H1 (cell line): ENCODE results near the gene TAS2R1. TPM values are rescaled to one million over a fixed set of nuclear protein-coding genes. Genes with fewer than 3 reads are reported as not detected.

Experiments used
- CTCF ChIA-PET: fragments of 300-600 bp; sonication (Branson Sonifier 250); formaldehyde crosslinking; loops from one replicate; lab custom pipeline; 2021; ENCODE audit not compliant: partially characterized antibody; lab: Charles Lee
- POLR2A ChIA-PET: fragments of 300-600 bp; sonication (Branson Sonifier 250); formaldehyde crosslinking; loops from one replicate; lab custom pipeline; 2021; ENCODE audit warnings: inconsistent platforms; ENCODE audit not compliant: partially characterized antibody; lab: Charles Lee
- DNase-seq, 2 experiments: peaks; one replicate each; pipeline versions ENCODE4 v3.0.0 to v3.0.0-alpha.2; 2010 to 2022; ENCODE audit warnings: low spot score in 2 of 2, low read depth in 1 of 2, mixed read lengths in 1 of 2
- FAIRE-seq: peaks from 2 replicates; lab custom pipeline; 2011; peaks lifted over from hg19 to GRCh38; lab: Jason Lieb, UNC
- H2AFZ ChIP-seq: 2 replicates; pipeline ENCODE4 v1.8.1; 2012; ENCODE audit warnings: low read length, inconsistent platforms
- H2AK5ac ChIP-seq: 2 replicates; pipeline ENCODE4 v1.6.1; 2013; ENCODE audit warnings: low read depth, low read length
- H2BK120ac ChIP-seq: replicated peaks from 2 replicates; pipeline ENCODE3; 2013; ENCODE audit warnings: low read depth, low read length, inconsistent platforms
- H2BK12ac ChIP-seq: 2 replicates; pipeline ENCODE4 v1.6.1; 2013; ENCODE audit warnings: low read depth, low read length
- H2BK15ac ChIP-seq: 2 replicates; pipeline ENCODE4 v1.6.1; 2013; ENCODE audit warnings: low read length
- H2BK20ac ChIP-seq: 2 replicates; pipeline ENCODE4 v1.6.1; 2013; ENCODE audit warnings: low read length
- H2BK5ac ChIP-seq: 2 replicates; pipeline ENCODE4 v1.6.1; 2013; ENCODE audit warnings: low read depth, low read length
- H3K14ac ChIP-seq: 2 replicates; pipeline ENCODE4 v1.6.1; 2013; ENCODE audit warnings: inconsistent platforms; ENCODE audit not compliant: insufficient read length
- H3K18ac ChIP-seq: 2 replicates; pipeline ENCODE4 v1.6.1; 2013; ENCODE audit warnings: low read length; ENCODE audit errors: extremely low read depth
- H3K23ac ChIP-seq: 2 replicates; pipeline ENCODE4 v1.6.1; 2013; ENCODE audit warnings: inconsistent platforms; ENCODE audit not compliant: insufficient read length
- H3K23me2 ChIP-seq: 2 replicates; pipeline ENCODE4 v1.6.1; 2013; ENCODE audit warnings: low read depth, low read length
- H3K27ac ChIP-seq: 2 replicates; pipeline ENCODE4 v1.6.1; 2011; ENCODE audit warnings: low read depth, low read length, inconsistent platforms
- H3K27me3 ChIP-seq, 4 experiments: replicated peaks in 1 of 4; 1 replicate in 1 of 4; 2 replicates in 3 of 4; pipeline versions ENCODE4 v1.6.1 to v1.8.1; 2011 to 2013; ENCODE audit warnings: low read length in 3 of 4, mild to moderate bottlenecking in 3 of 4, inconsistent platforms in 2 of 4, mixed read lengths in 2 of 4, moderate library complexity in 1 of 4; ENCODE audit not compliant: control insufficient read depth in 3 of 4, insufficient read depth in 3 of 4; ENCODE audit errors: extremely low read depth in 1 of 4
- H3K36me3 ChIP-seq, 4 experiments: 2 replicates each; pipeline versions ENCODE4 v1.6.1 to v1.8.1; 2011 to 2013; ENCODE audit warnings: mild to moderate bottlenecking in 4 of 4, low read length in 3 of 4, moderate library complexity in 2 of 4, control low read depth in 1 of 4, inconsistent platforms in 1 of 4; ENCODE audit not compliant: insufficient read depth in 4 of 4, control insufficient read depth in 2 of 4
- H3K4ac ChIP-seq: replicated peaks from 2 replicates; pipeline ENCODE3; 2013; ENCODE audit warnings: low read length, low read depth, mixed read lengths, inconsistent platforms; ENCODE audit not compliant: insufficient read length
- H3K4me1 ChIP-seq, 4 experiments: replicated peaks in 1 of 4; 1 replicate in 1 of 4; 2 replicates in 3 of 4; pipeline versions ENCODE4 v1.6.1 to v1.8.1; 2011 to 2013; ENCODE audit warnings: low read length in 3 of 4, inconsistent platforms in 2 of 4, mixed read lengths in 1 of 4; ENCODE audit not compliant: insufficient read depth in 4 of 4, control insufficient read depth in 3 of 4
- H3K4me2 ChIP-seq, 2 experiments: 2 replicates each; pipeline versions ENCODE4 v1.6.1 to v1.8.1; 2011 to 2013; ENCODE audit warnings: low read depth in 2 of 2, low read length in 2 of 2, control low read depth in 1 of 2, inconsistent platforms in 1 of 2, mild to moderate bottlenecking in 1 of 2; ENCODE audit not compliant: insufficient read depth in 1 of 2
- H3K4me3 ChIP-seq, 4 experiments: fragments of 200-600, 300-600 bp in 1 of 4; sonication (generic), shearing (Covaris generic), sonication (Bioruptor Twin) in 1 of 4; 2 replicates each; pipeline versions ENCODE4 v1.5.1 to v1.8.1; 2011 to 2016; ENCODE audit warnings: low read length in 4 of 4, low read depth in 3 of 4, control low read depth in 2 of 4, inconsistent platforms in 2 of 4, mild to moderate bottlenecking in 2 of 4, mixed read lengths in 1 of 4, moderate library complexity in 1 of 4; ENCODE audit not compliant: insufficient read depth in 2 of 4; ENCODE audit errors: extremely low read depth in 1 of 4
- H3K56ac ChIP-seq: replicated peaks from 2 replicates; pipeline ENCODE3; 2013; ENCODE audit warnings: low read depth, mild to moderate bottlenecking, mixed read lengths, low read length, inconsistent platforms; ENCODE audit not compliant: insufficient read length
- H3K79me1 ChIP-seq: 2 replicates; pipeline ENCODE4 v1.6.1; 2013; ENCODE audit warnings: low read depth, low read length, control low read depth
- H3K79me2 ChIP-seq, 2 experiments: 2 replicates each; pipeline versions ENCODE4 v1.6.1 to v1.8.1; 2012 to 2013; ENCODE audit warnings: low read length in 2 of 2, mild to moderate bottlenecking in 2 of 2, inconsistent platforms in 1 of 2; ENCODE audit not compliant: insufficient read depth in 2 of 2, control insufficient read depth in 1 of 2
- H3K9ac ChIP-seq, 4 experiments: replicated peaks in 1 of 4; 1 replicate in 1 of 4; 2 replicates in 3 of 4; pipeline versions ENCODE4 v1.6.1 to v1.8.1; 2011 to 2013; ENCODE audit warnings: low read depth in 3 of 4, low read length in 3 of 4, control low read depth in 2 of 4, mild to moderate bottlenecking in 2 of 4, moderate library complexity in 2 of 4, inconsistent platforms in 1 of 4; ENCODE audit errors: extremely low read depth in 1 of 4
- H3K9me3 ChIP-seq, 2 experiments: 2 replicates each; pipeline versions ENCODE4 v1.6.1 to v1.8.1; 2012 to 2013; ENCODE audit warnings: mild to moderate bottlenecking in 2 of 2, moderate library complexity in 2 of 2, control low read depth in 1 of 2, inconsistent platforms in 1 of 2, low read depth in 1 of 2, low read length in 1 of 2, mixed read lengths in 1 of 2; ENCODE audit not compliant: insufficient read depth in 2 of 2
- H4K20me1 ChIP-seq, 2 experiments: replicated peaks in 1 of 2; 2 replicates each; pipeline versions ENCODE3 to v1.8.1; 2011 to 2013; ENCODE audit warnings: inconsistent platforms in 2 of 2, low read length in 2 of 2, mild to moderate bottlenecking in 1 of 2; ENCODE audit not compliant: insufficient read depth in 2 of 2, control insufficient read depth in 1 of 2
- H4K5ac ChIP-seq: 2 replicates; pipeline ENCODE4 v1.6.1; 2013; ENCODE audit warnings: low read length, low read depth, mixed read lengths, inconsistent platforms; ENCODE audit not compliant: insufficient read length
- H4K8ac ChIP-seq: 2 replicates; pipeline ENCODE4 v1.8.0; 2013; ENCODE audit warnings: mild to moderate bottlenecking, moderate library complexity, low read length, inconsistent platforms; ENCODE audit not compliant: insufficient read depth; ENCODE audit errors: extremely low read depth
- H4K91ac ChIP-seq: replicated peaks from 2 replicates; pipeline ENCODE3; 2013; ENCODE audit warnings: low read length, mixed read lengths, inconsistent platforms; ENCODE audit not compliant: insufficient read length
- ASH2L ChIP-seq: fragments of 200-600, 300-600 bp; sonication (generic); IDR thresholded peaks from one replicate; pipeline ENCODE4 v1.7.1; 2017; ENCODE audit warnings: low read length
- ATF3 ChIP-seq: IDR thresholded peaks from 2 replicates; pipeline ENCODE4 v1.6.1; 2011; ENCODE audit warnings: low read depth, mild to moderate bottlenecking, low read length; ENCODE audit not compliant: insufficient read depth
- CREB1 ChIP-seq: IDR thresholded peaks from 2 replicates; pipeline ENCODE4 v1.6.1; 2012; ENCODE audit warnings: inconsistent platforms
- KDM1A ChIP-seq: fragments of 200-600, 300-600 bp; sonication (generic); IDR thresholded peaks from 2 replicates; pipeline ENCODE4 v1.7.1; 2016; ENCODE audit warnings: mild to moderate bottlenecking, low read length, borderline replicate concordance
- NANOG ChIP-seq: IDR thresholded peaks from 2 replicates; pipeline ENCODE4 v1.6.1; 2011; ENCODE audit warnings: low read length, low read depth, mild to moderate bottlenecking, inconsistent platforms; ENCODE audit not compliant: insufficient read depth, poor library complexity, severe bottlenecking
- PHF8 ChIP-seq: fragments of 200-600 bp; sonication (generic); conservative IDR thresholded peaks from 2 replicates; pipeline ENCODE4 v1.7.1; 2012; ENCODE audit warnings: low read depth, mild to moderate bottlenecking, inconsistent platforms, low read length, moderate library complexity
- POLR2A ChIP-seq, 2 experiments: IDR thresholded peaks; 1 replicate in 1 of 2; 2 replicates in 1 of 2; pipeline ENCODE4 v1.6.1; 2011; ENCODE audit warnings: low read depth in 2 of 2, low read length in 2 of 2, mild to moderate bottlenecking in 2 of 2; ENCODE audit errors: control extremely low read depth in 1 of 2
- POLR2AphosphoS5 ChIP-seq: IDR thresholded peaks from 2 replicates; pipeline ENCODE4 v1.6.1; 2011; ENCODE audit warnings: low read depth, low read length
- RFX5 ChIP-seq: IDR thresholded peaks from 2 replicates; pipeline ENCODE4 v1.6.1; 2011; ENCODE audit warnings: low read depth, low read length, improper control_type of control experiment, borderline replicate concordance
- TAF7 ChIP-seq: optimal IDR thresholded peaks from 2 replicates; pipeline ENCODE3; 2011; ENCODE audit warnings: low read depth, mild to moderate bottlenecking, inconsistent platforms, low read length, moderate library complexity, borderline replicate concordance
- TEAD4 ChIP-seq: IDR thresholded peaks from 2 replicates; pipeline ENCODE4 v1.6.1; 2012; ENCODE audit warnings: low read depth, low read length, inconsistent platforms, mixed read lengths
- WGBS, 2 experiments: shearing (Covaris generic) in 1 of 2; methylation state at CpG; one replicate each; pipeline versions ENCODE4 v1.1.6 to v1.1.7; 2013 to 2015; ENCODE audit warnings: low lambda C conversion rate in 2 of 2, mixed read lengths in 2 of 2, inconsistent platforms in 1 of 2, low coverage in 1 of 2, missing lambda C conversion rate in 1 of 2; ENCODE audit not compliant: insufficient replicate concordance in 2 of 2, insufficient coverage in 1 of 2, insufficient read length in 1 of 2; ENCODE audit errors: extremely low coverage in 1 of 2, missing lambda C conversion rate in 1 of 2; 5-methylcytosine and 5-hydroxymethylcytosine counted together
- polyA plus RNA-seq, 7 experiments: library from polyadenylated mRNA; depleted of rRNA in 3 of 7; stranded (reverse) in 5 of 7; unstranded in 2 of 7; fragments of >200 nt in 5 of 7; fragments of 200-250 nt in 2 of 7; gene quantifications; 1 replicate in 5 of 7; 2 replicates in 1 of 7; 4 replicates in 1 of 7; pipeline versions ENCODE4 v1.2.1 to v1.2.3, GENCODE V29; 2011 to 2013; ENCODE audit warnings: missing spikeins in 2 of 7, mixed read lengths in 2 of 7
- total RNA-seq: library from RNA; stranded (reverse); fragmentation: NEBNext Ultra II Directional; extraction: Animal tissue kit (Norgen Biotek cat#: 25700); gene quantifications from 2 replicates; pipeline ENCODE4 v1.2.1, GENCODE V29; 2021

Gene TAS2R1
- total and polyA plus RNA-seq, 2 of the 8 experiments (the other 6 are each of a cell fraction or from before 2014, with no cell fraction given), result not detected

GRCh38 chr5:9588254-9588653 lies 41.9 kb downstream of the TAS2R1 start:
- no peaks in the 10 kb centered on the region for H3K23me2 ChIP-seq
- no peaks in the 10 kb centered on the region for H3K79me2 ChIP-seq
- CTCF ChIA-PET, result interaction anchor here (1.2 to 1.5 kb wide), 2 partner anchors 11 to 14 kb away, joined by 3 to 5 read pairs; no protein-coding TSS in a partner anchor
- POLR2A ChIA-PET, result no interaction called here
- no peak overlapping the region for H3K9ac ChIP-seq
- no peak overlapping the region for H3K56ac ChIP-seq
- H3K14ac ChIP-seq, result no peak overlapping the region
- no peak overlapping the region for H2AFZ ChIP-seq
- H3K9me3 ChIP-seq, result no peaks in the 10 kb centered on the region
- H3K18ac ChIP-seq, result no peak overlapping the region
- no peak overlapping the region for H2AK5ac ChIP-seq
- no peak overlapping the region for H3K4ac ChIP-seq
- H4K5ac ChIP-seq, result no peak overlapping the region
- TF ChIP-seq CREB1 (no peak), TEAD4 (no peak), PHF8 (no peak), KDM1A (no peak), ASH2L (no peak), TAF7 (no peak), RFX5 (no peak), NANOG (no peak), POLR2A (IDR thresholded peaks at IDR 0.05; ENCODE audit: control extremely low read depth in 1 of 2, low read depth in 2 of 2, low read length in 2 of 2) (no peak), ATF3 (no peak), POLR2AphosphoS5 (no peak)
- H3K27me3 ChIP-seq, result no peaks in the 10 kb centered on the region
- H2BK15ac ChIP-seq, result no peak overlapping the region
- H4K20me1 ChIP-seq, result no peaks in the 10 kb centered on the region
- H2BK5ac ChIP-seq, result no peak overlapping the region
- H2BK120ac ChIP-seq, result no peak overlapping the region
- H3K27ac ChIP-seq, result no peak overlapping the region
- DNase-seq (no peak), FAIRE-seq (no peak)
- no peak overlapping the region for H4K8ac ChIP-seq
- 78% methylated on average over 5 of the region's 6 CpGs; no CpG with 5 or more reads in 1 of the 2 experiments for WGBS, 2 experiments
- H3K4me1 ChIP-seq, result no peaks in the 10 kb centered on the region
- no peak overlapping the region for H3K4me2 ChIP-seq
- no peak overlapping the region for H2BK20ac ChIP-seq
- no peak overlapping the region for H3K23ac ChIP-seq
- no peak overlapping the region for H2BK12ac ChIP-seq
- H3K36me3 ChIP-seq, result no peaks in the 10 kb centered on the region
- H3K79me1 ChIP-seq, result no peaks in the 10 kb centered on the region
- H3K4me3 ChIP-seq, result no peak overlapping the region
- no peak overlapping the region for H4K91ac ChIP-seq
